ENCODE data around the gene PLCE1.

The PLCE1 gene

DNA sequence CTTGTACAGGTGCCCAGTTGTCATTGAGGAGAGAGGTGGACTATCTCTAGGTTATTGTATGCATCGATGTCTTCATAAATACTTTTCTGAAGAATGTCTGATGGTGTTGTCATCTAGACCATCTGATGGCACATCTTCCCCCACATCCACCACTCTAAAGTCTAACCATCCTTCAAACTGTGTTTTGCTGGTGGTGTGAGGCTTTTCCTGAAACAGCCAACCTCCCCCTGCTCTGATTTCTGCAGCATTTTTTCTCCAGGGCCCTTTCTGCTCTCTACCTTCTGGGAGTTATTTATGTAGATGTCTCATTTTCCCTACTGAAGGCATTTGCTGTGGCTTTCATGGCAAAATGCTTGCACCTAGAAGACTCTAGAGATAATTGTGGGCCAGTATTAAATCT is 1.5 kb downstream of the PLCE1 start:
- no peak for DNase-seq

- no peak for DNase-seq
These were observed 2.0 kb downstream of the PLCE1 start for GRCh38 chr10:93995598-93996271.

- no peak for DNase-seq
These were observed 2.8 kb downstream of the PLCE1 start for GRCh38 chr10:93996551-93996950.

DNA sequence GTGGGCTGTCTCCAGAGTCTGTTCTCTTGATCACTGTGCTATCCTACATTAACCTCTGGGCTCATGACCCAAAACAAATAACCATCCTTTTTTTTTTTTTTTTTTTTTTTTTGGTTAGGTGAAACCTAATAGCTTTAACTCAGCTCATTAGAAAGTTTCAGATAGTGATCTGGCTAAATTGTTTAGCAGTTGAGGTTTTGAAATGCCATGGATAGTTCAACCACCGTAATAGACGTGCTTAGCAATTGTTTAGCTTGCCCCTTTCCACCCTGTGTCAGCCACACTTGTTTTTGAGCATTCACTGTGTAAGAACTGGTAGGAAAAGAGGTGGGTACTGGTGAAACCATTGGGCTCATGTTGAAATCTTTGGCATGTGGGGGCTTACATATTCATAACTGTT is 3.8 kb downstream of the PLCE1 start:
- DNase-seq: no peak

GRCh38 chr10:93999401-93999851 is 5.7 kb downstream of the PLCE1 start:
- no peak for DNase-seq

DNA sequence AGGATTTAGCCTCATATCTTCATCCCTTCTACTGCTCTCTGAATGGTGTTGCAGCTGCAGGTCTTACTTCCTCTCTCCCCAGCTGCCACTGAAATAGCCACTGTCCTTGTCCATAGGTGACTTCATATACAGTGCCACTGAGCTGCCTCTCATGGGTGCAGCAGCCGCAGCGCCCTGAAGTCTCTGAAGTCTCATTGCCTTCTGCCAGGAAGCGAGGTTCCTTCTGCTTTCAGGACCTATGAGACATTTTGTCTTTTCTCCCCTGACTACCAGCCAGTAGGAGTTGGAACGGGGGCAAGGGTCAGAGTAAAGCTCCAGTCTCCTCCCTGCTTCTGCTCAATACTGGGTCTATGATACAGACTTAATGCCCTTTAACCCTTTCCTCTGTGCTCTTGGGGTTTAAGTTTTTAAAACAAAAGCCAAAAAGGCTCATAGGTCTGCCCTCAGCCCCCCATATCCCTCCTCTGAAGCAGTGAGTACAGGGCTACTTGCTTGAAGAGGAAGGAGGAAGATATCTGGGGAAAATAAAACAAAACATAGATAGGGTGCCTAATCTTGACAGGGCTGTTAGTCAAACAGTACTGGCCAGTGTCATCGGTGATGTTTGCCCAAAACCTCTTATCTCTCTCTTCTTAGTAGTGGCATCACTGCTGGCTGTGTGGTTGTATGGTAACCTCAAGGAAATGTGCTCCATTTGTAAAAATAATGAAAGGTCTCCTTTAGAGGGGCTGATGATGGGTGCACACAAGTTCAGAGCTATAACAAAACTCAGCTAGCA is 7.1 kb downstream of the PLCE1 start:
- DNase-seq: no peak

GRCh38 chr10:94001416-94001810 is 7.7 kb downstream of the PLCE1 start:
- DNase-seq: no peak

DNA sequence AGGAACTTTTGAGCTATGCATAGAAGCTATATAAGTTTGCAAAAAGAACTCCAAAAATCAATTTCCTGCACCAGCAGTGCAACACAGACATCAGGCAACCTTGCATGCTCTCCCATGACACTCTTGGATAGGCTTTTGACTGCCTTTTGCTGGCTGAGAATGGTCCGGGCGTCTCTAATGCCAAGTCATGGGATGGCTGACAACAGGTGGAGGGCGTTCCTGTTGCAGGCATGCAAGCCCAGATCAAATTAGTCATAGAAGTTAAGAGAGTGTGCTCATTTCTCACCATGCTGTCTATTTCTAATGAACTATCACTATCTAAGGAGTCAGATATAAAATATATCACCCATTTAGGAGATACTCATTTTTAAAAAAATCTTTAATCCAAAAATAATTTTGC is 8.4 kb downstream of the PLCE1 start:
- DNase-seq: no peak

- DNase-seq: no peak
These were observed 9.8 kb downstream of the PLCE1 start for GRCh38 chr10:94003488-94003887.

GRCh38 chr10:94005050-94005449 is 11.3 kb downstream of the PLCE1 start:
- DNase-seq: no peak

DNA sequence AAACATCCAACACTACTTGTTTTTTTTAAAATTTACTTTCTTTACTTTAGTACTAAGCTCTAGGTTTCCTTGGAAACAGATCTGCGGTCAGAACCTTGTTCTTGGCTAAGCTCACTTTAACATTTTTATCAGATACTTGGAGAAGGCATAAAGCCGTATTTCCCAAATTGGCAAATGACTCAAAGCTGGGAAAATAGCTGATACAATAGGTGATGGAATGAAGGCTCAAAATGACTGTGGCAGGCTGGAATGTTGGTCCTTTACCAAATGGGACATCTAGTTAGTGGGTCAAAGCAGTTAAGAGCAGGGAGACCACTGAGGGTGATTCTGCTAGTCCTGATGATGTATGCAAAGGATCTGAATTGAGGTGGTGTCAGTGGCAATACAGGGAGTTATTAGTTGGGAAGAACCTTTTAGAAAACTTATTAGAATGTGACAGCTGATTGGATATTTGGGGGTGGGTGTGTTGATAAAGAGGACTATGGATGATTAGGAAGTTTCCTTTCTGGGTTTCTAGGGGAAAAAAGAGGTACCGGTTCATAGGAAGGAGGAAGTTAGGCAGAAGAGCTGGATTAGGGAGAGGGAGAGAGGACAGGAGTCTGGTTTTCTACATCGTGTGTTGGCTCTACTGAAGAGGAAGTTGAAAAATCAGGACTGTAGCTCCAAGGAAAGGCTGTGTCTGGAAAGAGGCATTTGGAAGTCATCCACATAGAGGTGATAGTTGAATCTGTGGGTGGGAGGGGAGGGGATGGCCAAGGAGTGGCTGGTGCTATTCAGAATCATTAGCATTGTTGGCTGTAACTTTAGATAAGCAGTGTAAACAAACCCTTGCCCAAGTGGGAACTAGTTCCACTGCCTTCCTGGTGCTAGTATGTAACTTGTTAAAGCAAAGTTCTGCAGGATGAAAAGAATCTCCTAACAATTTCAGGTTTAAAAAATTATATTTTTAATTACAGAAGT is 13.1 kb downstream of the PLCE1 start:
- no peak for DNase-seq

GRCh38 chr10:94008526-94008925 is 14.8 kb downstream of the PLCE1 start:
- no peak for DNase-seq

DNA sequence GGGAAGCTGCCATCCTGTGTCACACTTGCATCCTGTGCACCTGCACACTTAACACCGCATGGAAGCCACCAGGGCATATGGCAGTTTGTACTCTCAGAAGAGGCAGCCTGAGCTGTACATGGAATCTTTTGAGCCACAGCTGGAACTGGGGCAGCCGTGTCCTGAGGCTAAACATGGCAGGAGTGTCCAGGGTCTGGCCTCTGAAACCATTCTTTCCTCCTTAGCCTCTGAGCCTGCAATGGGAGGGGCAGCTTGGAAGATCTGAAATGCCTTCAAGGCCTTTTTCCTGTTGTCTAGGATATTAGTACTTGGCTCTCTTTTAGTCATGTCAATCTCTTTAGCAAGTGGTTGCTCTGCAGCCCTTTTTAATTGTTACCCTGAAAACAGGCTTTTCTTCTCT is 16.4 kb downstream of the PLCE1 start:
- no peak for DNase-seq

- DNase-seq: no peak
These were observed 17.2 kb downstream of the PLCE1 start for GRCh38 chr10:94010886-94011285.

DNA sequence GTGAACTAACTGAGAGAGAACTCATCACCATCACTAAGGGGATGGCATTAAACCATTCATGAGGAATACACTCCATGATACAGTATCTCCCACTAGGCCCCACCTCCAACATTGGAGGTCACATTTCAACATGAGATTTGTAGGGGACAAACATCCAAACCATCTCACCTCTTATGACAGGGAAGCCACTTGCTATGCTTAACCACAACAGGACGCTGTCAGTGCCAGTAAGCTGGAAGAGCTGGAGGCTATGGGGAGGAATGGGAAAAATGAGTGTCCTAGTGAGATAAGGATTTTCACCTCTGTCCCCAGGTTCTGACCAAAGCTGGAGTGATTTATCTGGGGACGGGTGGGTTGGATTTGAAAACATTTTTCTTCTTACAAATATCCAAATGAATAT is 17.6 kb downstream of the PLCE1 start:
- DNase-seq: no peak

- DNase-seq: no peak
These were observed 19.1 kb downstream of the PLCE1 start for GRCh38 chr10:94012834-94013233.

DNA sequence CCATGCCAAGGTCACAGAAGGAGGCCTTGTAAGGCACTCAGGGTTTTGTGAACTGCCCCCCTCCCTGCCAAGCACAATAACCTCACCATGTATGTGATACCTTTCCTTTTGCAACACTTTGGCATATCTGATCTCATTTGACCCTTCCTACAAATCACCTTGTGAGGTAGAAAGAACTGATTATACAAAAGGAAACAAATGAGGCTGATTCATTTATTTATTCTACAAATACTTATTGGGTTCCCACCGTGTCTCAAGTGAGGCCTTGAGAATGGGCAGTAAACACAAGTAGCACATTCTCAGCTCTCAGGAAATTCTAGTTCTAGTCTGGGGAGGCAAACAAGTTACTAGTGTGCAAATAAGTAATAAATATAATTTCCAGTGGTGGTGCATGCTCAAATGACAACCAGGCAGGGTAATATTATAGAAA is 19.6 kb downstream of the PLCE1 start:
- no peak for DNase-seq

- DNase-seq: no peak
These were observed 20.6 kb downstream of the PLCE1 start for GRCh38 chr10:94014304-94014703.

DNA sequence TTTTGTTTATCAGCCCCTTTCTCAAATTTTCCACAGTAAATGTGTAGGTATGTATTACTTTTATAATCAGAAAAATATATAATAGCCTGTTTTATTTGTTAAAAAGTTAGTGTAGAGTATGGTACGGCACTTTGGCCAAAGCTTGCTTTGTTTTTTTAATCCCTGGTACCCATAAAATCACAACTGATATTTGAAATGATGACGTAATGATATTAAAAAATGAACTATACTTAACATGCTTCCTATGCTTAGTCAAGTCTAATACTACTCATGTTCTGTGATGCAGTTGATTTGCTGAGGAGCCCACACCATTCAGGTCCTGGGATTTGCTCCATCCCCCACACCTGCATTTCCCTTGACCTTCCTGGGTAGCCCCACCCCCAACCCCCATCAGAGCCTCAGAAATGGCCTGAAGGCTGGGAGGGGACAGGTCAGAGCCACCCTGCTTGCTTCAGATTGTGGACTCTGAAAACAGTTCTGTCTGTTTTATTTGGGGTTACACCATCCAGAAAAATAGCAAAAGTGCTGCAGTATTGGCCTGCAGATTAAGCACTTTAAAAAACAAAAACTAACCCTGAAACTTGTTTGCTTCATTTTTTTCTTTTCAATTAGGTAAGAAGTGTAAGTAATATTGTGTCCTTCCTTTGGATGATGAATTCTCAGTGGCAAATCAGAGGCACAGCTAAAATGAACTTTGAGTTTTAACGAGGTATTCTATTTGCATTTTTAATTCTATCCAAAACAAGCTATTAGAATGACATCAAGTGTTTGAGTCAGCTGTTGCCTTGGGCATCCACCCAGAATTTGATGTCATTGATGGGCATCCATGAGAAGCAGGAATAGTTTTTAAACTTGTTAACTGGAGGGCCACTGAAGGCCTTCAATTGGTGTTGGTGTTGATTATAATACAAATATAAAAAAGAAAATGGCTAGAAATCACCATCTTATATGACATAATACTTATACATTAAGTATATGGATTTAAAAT is 23.3 kb downstream of the PLCE1 start:
- DNase-seq: no peak

- DNase-seq: no peak
These were observed 24.4 kb downstream of the PLCE1 start for GRCh38 chr10:94018107-94018506.

- no peak for DNase-seq
These were observed 30.2 kb downstream of the PLCE1 start for GRCh38 chr10:94023906-94024305.

DNA sequence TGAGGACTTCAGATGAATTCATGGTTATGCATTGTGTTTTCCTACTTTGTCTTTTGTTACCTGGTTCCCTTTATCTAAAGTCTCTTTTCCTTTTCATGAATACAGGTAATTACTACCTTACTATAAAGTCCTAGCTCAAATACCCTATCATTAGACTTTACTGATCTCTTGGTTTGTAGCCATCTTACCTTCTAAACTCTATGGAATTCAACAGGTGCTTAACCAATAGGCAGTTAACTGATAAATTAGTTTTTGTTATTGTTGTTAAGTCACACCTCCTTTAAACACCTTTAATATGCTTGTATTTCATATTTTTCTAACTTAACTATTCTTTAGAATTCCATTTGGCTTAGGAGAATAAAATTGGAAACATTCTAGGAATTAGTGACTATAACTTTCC is 30.7 kb downstream of the PLCE1 start:
- no peak for DNase-seq

Measured in NCI-H187 treated with DMSO at 0.1 percent for 48 hours (cell line).